Coronary artery (tissue), 2 donors: ENCODE results near the gene MLXIP.

Source experiments
- DNase-seq: peaks from one replicate; pipeline ENCODE4 v3.0.0-alpha.2; 2017; ENCODE audit warnings: low spot score
- H3K27ac ChIP-seq, 2 donors: fragments of 200-600 bp; sonication (generic); one replicate each; pipeline ENCODE4 v1.5.1; 2016 to 2019
- H3K4me3 ChIP-seq: fragments of 200-600 bp; sonication (generic); 2 replicates; pipeline ENCODE4 v1.5.1; 2016; ENCODE audit warnings: mild to moderate bottlenecking, moderate library complexity
- CTCF ChIP-seq: fragments of 200-600 bp; sonication (generic); IDR thresholded peaks from one replicate; pipeline ENCODE4 v1.5.1; 2019; ENCODE audit warnings: antibody characterized with exemption

Gene MLXIP

GRCh38 chr12:122144885-122145284 lies 66.3 kb downstream of the MLXIP start:
- Histone ChIP-seq H3K4me3 (no peak overlapping the region), H3K27ac (no peak overlapping the region)
- no peak for DNase-seq
- no peak for TF ChIP-seq CTCF

DNA sequence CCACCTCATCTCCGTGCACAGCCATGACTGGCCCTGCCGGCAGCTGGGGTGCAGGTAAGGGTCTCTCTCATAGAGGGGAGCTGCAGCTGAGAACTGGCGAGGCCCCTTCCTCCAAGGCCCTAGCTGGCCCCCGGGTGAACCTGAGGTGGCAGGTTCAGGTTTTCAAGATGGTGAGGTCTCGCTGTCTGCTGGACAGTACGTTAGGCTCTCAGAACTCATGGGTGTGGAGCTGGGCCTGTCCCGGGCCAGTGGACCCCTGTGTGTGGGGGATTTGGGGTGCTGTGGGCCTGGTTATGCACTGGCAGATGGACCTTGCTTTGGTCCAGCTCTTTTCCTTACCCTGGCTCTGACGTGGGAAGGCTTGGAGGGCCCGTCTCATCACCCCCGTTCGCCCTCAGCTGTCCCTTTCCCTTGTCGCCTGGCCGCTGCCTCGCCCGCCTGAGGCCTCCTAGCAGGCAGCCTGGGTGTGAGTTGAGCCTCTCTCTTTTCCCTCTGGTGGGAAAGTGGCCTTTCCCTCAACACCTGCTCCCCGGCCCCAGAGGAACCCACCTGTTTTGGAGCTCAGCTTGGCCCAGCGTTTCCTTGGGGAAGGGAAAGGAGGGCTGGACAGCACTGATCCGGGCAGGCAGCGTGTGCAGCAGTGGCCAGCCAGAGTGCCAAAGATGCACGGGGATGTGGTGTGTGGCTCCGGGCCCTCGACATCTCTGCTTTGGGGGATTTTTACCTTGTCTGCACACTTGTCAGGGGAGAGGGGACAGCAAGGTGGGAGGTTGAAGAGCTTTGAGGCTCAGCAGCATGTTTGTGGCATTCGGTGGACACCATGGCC lies 67.2 kb downstream of the MLXIP start:
- Histone ChIP-seq H3K27ac (no peak overlapping the region), H3K4me3 (no peak overlapping the region)
- no peak for DNase-seq
- TF ChIP-seq CTCF: no peak

DNA sequence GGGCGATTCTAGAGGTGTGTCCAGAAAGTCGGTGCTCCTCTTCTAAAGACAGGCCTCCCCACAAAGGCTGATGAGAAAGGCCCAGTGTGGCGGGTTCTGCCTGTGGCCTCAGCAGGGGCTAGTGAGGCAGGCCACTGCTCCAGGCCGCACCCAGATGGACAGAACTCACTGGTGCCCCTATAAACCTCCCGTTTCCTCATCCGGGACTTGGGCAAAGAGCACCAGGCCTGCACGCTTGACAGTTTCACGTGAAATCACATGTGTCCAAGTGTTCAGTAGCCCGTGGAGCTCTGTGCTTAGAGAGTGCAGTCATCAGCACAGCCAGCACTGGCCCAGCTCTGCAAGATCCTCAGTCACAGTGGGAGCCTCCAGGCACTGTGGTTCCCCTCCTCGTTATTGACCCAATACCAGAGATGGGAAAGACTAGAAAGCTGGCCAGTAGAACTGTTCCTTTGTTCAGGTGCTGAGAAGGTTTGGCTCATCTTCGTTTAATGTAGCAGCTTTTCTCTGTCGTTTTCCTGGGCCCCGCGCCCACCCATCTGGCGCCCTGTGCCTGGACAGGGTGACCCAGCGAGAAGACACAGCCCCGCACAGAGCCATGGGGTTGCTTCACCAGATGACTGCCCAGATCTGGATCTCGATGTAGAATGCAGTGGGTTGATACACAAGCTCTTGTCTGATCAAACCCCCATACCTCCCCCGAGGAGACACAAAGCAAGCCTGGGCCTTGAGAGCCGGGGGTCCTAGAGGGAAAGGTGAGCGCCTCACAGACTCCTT lies 69.1 kb downstream of the MLXIP start:
- no peak overlapping the region for H3K27ac ChIP-seq
- DNase-seq: no peak
- H3K4me3 ChIP-seq: no peak overlapping the region
- TF ChIP-seq CTCF: no peak

DNA sequence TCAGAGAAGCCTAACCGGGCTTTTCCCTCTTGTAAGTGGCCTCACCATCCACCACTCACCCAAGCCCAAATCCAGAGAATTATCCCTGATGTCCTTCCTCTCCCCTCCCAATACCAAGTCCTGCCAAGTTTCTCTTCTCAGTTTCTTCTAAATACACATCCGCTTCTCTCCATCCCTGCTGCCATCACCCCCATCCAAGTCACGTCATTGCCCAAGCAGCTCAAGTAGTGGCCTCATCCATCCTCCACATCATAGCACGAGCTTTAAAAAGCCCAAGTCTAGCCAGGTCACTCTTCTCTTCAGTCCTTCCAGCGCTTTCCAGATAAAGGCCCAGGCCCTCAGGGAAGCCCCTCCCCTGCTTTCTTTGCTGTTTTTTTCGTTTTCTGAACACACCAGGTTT lies 70.1 kb downstream of the MLXIP start:
- no peak for TF ChIP-seq CTCF
- no peak for DNase-seq
- Histone ChIP-seq H3K4me3 (no peak overlapping the region), H3K27ac (no peak overlapping the region)

- TF ChIP-seq CTCF: no peak
- Histone ChIP-seq H3K27ac (no peak overlapping the region), H3K4me3 (no peak overlapping the region)
- no peak for DNase-seq
Observed at GRCh38 chr12:122150127-122150681, 71.6 kb downstream of the MLXIP start.

GRCh38 chr12:122152754-122153153 lies 74.2 kb downstream of the MLXIP start:
- TF ChIP-seq CTCF: no peak
- DNase-seq: no peak
- Histone ChIP-seq H3K27ac (no peak overlapping the region), H3K4me3 (no peak overlapping the region)
